ENCODE measurements around the gene HNMT. TPM values are rescaled to one million over a fixed set of nuclear protein-coding genes. Genes with fewer than 3 reads are reported as not detected.

HNMT gene
- total RNA-seq, 2 donors from 2014 or later, result 43.9 to 83.2 TPM

- no peak overlapping the region for H3K27ac ChIP-seq
- intact Hi-C loops (cut with DNase I), result loop anchor here (10.0 kb wide), 1 partner anchor 433 kb away; no protein-coding TSS in a partner anchor
- DNase-seq (ENCODE audit: low spot score), result no peak
- H3K36me3 ChIP-seq, result no peaks in the 10 kb centered on the region
- TF ChIP-seq POLR2AphosphoS5 (IDR thresholded peaks at IDR 0.05), result no peak
- no peak for TF ChIP-seq POLR2A (IDR thresholded peaks at IDR 0.05)
- no peak for TF ChIP-seq CTCF (IDR thresholded peaks at IDR 0.05)
- H3K9me3 ChIP-seq, result no peaks in the 10 kb centered on the region
- no peaks in the 10 kb centered on the region for H3K27me3 ChIP-seq (replicated peaks; ENCODE audit: insufficient read depth)
- WGBS, result 48% methylated on average over 3 of the region's 3 CpGs
- H3K4me3 ChIP-seq, result no peak overlapping the region
- no peaks in the 10 kb centered on the region for H3K4me1 ChIP-seq (replicated peaks)
Observed at GRCh38 chr2:137942037-137942832, 22.0 kb upstream of the HNMT start.

DNA sequence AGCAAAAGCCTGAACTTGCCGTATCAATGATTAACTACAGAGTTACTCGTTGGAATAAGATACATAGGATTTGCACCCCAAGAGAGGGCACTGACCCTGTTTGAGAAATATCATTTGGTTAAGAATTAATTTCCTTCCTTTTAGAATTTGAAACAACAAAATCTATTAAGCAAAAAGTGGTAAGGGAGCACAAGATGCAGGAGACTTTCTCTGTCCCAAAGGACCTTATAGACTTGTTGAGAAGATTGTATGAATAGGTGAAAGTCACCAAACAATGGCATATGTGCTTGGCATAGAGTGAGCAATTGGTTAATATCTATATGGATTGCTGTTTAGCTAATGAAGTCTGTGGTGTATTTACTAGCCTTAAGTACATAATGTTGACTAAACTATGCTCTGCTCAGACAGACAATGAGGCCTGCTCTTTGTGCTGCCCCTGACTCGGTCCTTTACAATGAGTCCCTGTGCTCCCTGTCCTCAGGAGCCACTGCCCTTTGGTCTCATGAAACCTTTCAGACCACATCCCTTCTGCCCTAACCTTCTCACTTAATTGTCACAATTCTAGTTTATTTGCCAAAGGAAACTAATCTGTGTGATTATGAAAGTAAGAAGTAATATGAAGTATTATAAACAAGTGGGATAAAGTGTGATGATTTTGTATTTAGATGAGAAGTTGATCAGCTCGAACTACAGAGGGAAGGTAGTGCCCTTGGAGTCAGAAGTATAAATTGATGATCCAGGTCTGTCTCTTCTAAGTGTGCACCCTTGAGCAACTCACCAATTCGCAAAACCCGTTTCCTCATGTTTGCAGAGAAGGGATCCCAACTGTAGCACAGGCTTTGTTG lies 21.2 kb upstream of the HNMT start:
- H3K27ac ChIP-seq, result no peak overlapping the region
- no peaks in the 10 kb centered on the region for H3K36me3 ChIP-seq
- DNase-seq (ENCODE audit: low spot score), result no peak
- H3K4me3 ChIP-seq, result no peak overlapping the region
- no peaks in the 10 kb centered on the region for H3K4me1 ChIP-seq (replicated peaks)
- intact Hi-C loops (cut with DNase I), result loop anchor here (10.0 kb wide), 1 partner anchor 432 kb away; no protein-coding TSS in a partner anchor
- no peaks in the 10 kb centered on the region for H3K9me3 ChIP-seq
- H3K27me3 ChIP-seq (replicated peaks; ENCODE audit: insufficient read depth), result no peaks in the 10 kb centered on the region
- TF ChIP-seq POLR2AphosphoS5 (IDR thresholded peaks at IDR 0.05) (no peak), POLR2A (IDR thresholded peaks at IDR 0.05) (no peak), CTCF (IDR thresholded peaks at IDR 0.05) (no peak)
- WGBS, result 68% methylated on average over 6 of the region's 6 CpGs

DNA sequence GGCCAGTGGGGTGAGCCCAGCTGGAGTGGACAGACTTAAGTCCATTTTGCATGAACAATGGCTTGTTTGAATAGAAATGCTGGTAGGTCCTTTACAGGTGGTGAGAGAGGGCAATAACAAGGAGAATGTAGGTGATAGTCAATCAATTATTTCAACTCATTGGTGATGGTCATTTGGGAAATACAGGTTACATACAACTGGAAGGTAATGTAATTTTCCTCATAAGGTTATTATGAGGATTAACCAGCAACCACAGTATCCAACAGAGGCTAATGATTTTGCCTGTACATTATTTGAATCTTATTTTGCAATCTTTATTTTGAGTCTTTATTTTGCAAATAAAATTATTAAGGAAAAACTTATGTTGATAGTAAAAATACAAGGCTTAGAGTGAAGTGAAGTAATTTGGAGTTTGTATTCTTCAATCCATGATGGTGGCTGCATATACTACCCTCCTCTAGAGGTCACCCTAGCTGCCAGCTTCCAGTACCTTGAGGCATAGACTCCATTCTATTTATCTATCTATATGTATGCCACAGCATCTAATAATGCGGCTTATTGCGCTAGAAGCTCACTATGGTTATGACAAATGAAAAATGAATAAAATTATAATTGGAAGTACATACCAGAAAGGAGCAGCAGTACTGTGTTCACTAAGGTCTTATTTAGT lies 20.5 kb upstream of the HNMT start:
- Histone ChIP-seq H3K4me1 (replicated peaks) (no peaks in the 10 kb centered on the region), H3K27me3 (replicated peaks; ENCODE audit: insufficient read depth) (no peaks in the 10 kb centered on the region), H3K4me3 (no peak overlapping the region), H3K9me3 (no peaks in the 10 kb centered on the region), H3K36me3 (no peaks in the 10 kb centered on the region), H3K27ac (no peak overlapping the region)
- no peak for DNase-seq (ENCODE audit: low spot score)
- 98% methylated on average over 2 of the region's 2 CpGs for WGBS
- TF ChIP-seq CTCF (IDR thresholded peaks at IDR 0.05), result no peak
- TF ChIP-seq POLR2A (IDR thresholded peaks at IDR 0.05), result no peak
- TF ChIP-seq POLR2AphosphoS5 (IDR thresholded peaks at IDR 0.05), result no peak
- intact Hi-C loops (cut with DNase I), result loop anchor here (10.0 kb wide), 1 partner anchor 431 kb away; no protein-coding TSS in a partner anchor

DNA sequence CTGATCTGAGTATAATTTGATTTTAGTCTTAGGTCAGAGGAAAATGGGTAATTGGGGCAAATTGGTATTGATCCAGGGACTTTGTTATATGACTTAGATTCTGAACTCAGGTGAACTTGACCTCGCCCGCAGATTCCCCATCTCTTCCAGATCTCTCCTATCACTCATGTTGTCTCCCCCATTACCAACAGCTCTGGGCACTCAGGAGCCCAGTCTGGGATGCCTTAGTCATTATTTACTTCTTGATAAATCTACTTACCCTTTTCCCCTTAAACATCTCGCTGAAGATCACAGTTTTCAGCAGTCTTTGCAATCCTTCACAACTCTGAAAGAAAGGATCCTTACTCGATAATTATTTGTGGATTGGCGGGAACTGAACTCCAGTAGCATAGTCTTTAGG lies 19.6 kb upstream of the HNMT start:
- intact Hi-C loops (cut with DNase I), result loop anchor here (10.0 kb wide), 1 partner anchor 430 kb away; no protein-coding TSS in a partner anchor
- Histone ChIP-seq H3K27me3 (replicated peaks; ENCODE audit: insufficient read depth) (no peaks in the 10 kb centered on the region), H3K9me3 (no peaks in the 10 kb centered on the region), H3K36me3 (no peaks in the 10 kb centered on the region), H3K4me3 (no peak overlapping the region), H3K4me1 (replicated peaks) (no peaks in the 10 kb centered on the region), H3K27ac (no peak overlapping the region)
- 82% methylated on average over 5 of the region's 5 CpGs for WGBS
- TF ChIP-seq POLR2AphosphoS5 (IDR thresholded peaks at IDR 0.05) (no peak), POLR2A (IDR thresholded peaks at IDR 0.05) (no peak), CTCF (IDR thresholded peaks at IDR 0.05) (no peak)
- DNase-seq (ENCODE audit: low spot score), result no peak

Data from prostate gland (tissue), 2 donors.